NB4 (cell line): ENCODE measurements around the gene PAQR8.

Source experiments
- DNase-seq: peaks from one replicate; pipeline ENCODE4 v3.0.0; 2010; ENCODE audit warnings: low read depth
- H3K4me3 ChIP-seq: one replicate; pipeline ENCODE4 v1.5.1; 2011; ENCODE audit warnings: mild to moderate bottlenecking, low read depth, low read length, moderate library complexity
- MAX ChIP-seq: IDR thresholded peaks from 2 replicates; pipeline ENCODE4 v1.6.1; 2011; ENCODE audit warnings: low read depth, low read length
- MYC ChIP-seq: IDR thresholded peaks from 2 replicates; pipeline ENCODE4 v1.6.1; 2011; ENCODE audit warnings: low read depth, low read length
- POLR2A ChIP-seq: IDR thresholded peaks from 2 replicates; pipeline ENCODE4 v1.6.1; 2011; ENCODE audit warnings: mild to moderate bottlenecking; ENCODE audit not compliant: insufficient read length; ENCODE audit errors: extremely low read depth
- TF ChIP-seq, protein P1 (sequence below): IDR thresholded peaks from one replicate; pipeline ENCODE4 v1.5.1; 2012; ENCODE audit warnings: low read depth, low read length

Gene PAQR8

DNA sequence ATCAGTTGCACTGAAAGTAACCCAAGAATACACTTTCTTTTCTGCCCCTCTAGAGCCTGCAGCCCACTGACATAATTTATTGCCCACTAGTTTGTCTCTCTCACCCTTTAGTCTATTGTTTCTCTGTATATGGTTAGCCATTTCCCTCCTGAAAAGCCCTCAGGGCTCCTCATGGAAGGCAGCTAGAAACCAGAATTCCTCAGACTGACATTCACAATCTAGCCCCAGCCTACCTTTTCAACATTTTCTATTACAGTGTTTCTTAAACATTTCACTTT lies 21.4 kb upstream of the PAQR8 start:
- TF ChIP-seq MAX: no peak
- TF ChIP-seq POLR2A: no peak
- no peak for TF ChIP-seq MYC
- TF ChIP-seq, protein P1, sequence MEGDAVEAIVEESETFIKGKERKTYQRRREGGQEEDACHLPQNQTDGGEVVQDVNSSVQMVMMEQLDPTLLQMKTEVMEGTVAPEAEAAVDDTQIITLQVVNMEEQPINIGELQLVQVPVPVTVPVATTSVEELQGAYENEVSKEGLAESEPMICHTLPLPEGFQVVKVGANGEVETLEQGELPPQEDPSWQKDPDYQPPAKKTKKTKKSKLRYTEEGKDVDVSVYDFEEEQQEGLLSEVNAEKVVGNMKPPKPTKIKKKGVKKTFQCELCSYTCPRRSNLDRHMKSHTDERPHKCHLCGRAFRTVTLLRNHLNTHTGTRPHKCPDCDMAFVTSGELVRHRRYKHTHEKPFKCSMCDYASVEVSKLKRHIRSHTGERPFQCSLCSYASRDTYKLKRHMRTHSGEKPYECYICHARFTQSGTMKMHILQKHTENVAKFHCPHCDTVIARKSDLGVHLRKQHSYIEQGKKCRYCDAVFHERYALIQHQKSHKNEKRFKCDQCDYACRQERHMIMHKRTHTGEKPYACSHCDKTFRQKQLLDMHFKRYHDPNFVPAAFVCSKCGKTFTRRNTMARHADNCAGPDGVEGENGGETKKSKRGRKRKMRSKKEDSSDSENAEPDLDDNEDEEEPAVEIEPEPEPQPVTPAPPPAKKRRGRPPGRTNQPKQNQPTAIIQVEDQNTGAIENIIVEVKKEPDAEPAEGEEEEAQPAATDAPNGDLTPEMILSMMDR: no peak
- no peak for DNase-seq
- H3K4me3 ChIP-seq: no peak overlapping the region

- no peak for TF ChIP-seq MYC
- TF ChIP-seq, protein P1: no peak
- TF ChIP-seq POLR2A: no peak
- TF ChIP-seq MAX: no peak
- DNase-seq: peak; percentile 56
- H3K4me3 ChIP-seq: no peak overlapping the region
These were observed 20.2 kb upstream of the PAQR8 start for GRCh38 chr6:52341561-52342260.

- no peak for DNase-seq
- H3K4me3 ChIP-seq: no peak overlapping the region
- TF ChIP-seq POLR2A (no peak), MYC (no peak), MAX (no peak)
- TF ChIP-seq, protein P1: no peak
These were observed 16.6 kb upstream of the PAQR8 start for GRCh38 chr6:52345311-52345710.

DNA sequence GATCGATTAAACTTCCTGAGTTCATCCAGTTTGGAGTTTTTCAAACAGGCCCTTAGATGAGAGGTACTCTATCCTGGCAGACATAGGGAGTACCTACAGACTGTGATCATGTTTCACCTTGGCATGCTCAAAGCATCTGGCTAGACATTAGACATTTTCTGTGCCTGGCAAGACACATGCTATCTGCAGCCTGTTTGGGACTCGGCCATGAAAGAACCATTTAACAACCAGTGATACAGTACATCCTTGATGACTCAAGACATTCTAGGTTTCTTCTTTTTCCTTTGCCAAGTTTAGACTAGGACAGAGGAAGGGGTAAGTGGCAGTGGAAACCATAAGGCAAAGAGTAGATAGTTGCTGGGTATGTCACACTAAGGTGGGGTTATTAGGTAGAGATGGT lies 15.4 kb upstream of the PAQR8 start:
- H3K4me3 ChIP-seq: no peak overlapping the region
- DNase-seq: no peak
- no peak for TF ChIP-seq POLR2A
- TF ChIP-seq, protein P1: no peak
- TF ChIP-seq MAX: no peak
- no peak for TF ChIP-seq MYC

DNA sequence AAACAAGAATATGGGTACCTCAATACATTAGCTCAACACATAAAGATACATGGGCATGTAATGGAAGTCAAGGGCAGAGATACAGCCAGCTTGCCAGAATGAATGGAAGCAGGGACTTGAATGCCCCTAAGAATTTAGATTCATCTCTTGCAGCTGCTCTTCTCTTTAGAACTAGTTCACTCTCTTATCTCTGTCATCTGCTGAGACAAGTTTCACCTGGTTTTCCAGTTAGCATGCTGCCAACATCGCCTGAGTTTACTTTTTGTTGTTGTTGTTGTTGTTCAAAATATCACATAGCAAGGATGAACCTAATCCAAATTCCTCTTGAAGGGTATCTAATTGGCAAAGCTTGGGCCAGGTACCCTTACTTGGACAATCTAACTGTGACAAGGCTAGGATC lies 14.1 kb upstream of the PAQR8 start:
- TF ChIP-seq, protein P1: no peak
- H3K4me3 ChIP-seq: no peak overlapping the region
- DNase-seq: no peak

DNA sequence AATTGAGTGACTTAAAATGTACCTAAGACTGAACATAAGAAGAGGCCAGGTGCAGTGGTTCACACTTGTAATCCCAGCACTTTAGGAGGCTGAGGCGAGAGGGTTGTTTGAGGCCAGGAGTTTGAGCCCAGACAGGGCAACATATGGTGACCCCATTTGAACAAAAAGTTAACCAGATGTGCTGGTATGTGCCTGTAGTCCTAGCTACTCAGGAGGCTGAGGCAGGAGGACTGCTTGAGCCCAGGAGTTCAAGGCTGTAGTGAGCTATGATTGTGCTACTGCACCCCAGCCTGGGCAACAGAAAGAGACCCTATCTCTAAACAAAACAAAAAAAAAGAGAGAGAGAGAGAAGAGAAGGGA lies 10.1 kb upstream of the PAQR8 start:
- H3K4me3 ChIP-seq: no peak overlapping the region
- DNase-seq: no peak
- TF ChIP-seq MAX: no peak
- TF ChIP-seq MYC: no peak
- TF ChIP-seq, protein P1: no peak
- TF ChIP-seq POLR2A: no peak
